Common myeloid progenitor, CD34-positive (primary cell): ENCODE results near the gene MTERF4.

Experiments
- CTCF ChIA-PET: fragments of 350-600 bp; sonication (Branson Sonifier 250); formaldehyde crosslinking; loops from one replicate; lab custom pipeline; 2021; ENCODE audit warnings: antibody characterized with exemption; lab: Charles Lee
- POLR2A ChIA-PET: fragments of 350-600 bp; sonication (Branson Sonifier 250); formaldehyde crosslinking; loops from one replicate; lab custom pipeline; 2021; ENCODE audit warnings: antibody characterized with exemption; lab: Charles Lee
- DNase-seq, 3 donors: peaks; one replicate each; pipeline versions ENCODE4 v3.0.0 to v3.0.0-alpha.2; 2013
- H3K27ac ChIP-seq, 2 experiments: 1 replicate in 1 of 2; 2 replicates in 1 of 2; pipeline ENCODE4 v1.7.0; 2013; ENCODE audit warnings: inconsistent platforms in 2 of 2, low read length in 2 of 2, mild to moderate bottlenecking in 2 of 2, low read depth in 1 of 2, moderate library complexity in 1 of 2; ENCODE audit not compliant: severe bottlenecking in 2 of 2, insufficient read depth in 1 of 2, poor library complexity in 1 of 2
- H3K27me3 ChIP-seq, 5 experiments: replicated peaks in 2 of 5; 1 replicate in 3 of 5; 2 replicates in 2 of 5; pipeline versions ENCODE4 v1.6.1 to v1.7.0; 2013; ENCODE audit warnings: low read length in 4 of 5, mild to moderate bottlenecking in 2 of 5, moderate library complexity in 2 of 5, inconsistent platforms in 1 of 5; ENCODE audit not compliant: insufficient read depth in 5 of 5, control insufficient read depth in 4 of 5
- H3K36me3 ChIP-seq, 4 experiments: 1 replicate in 2 of 4; 2 replicates in 2 of 4; pipeline versions ENCODE4 v1.6.1 to v1.7.0; 2013; ENCODE audit warnings: low read length in 3 of 4, control low read depth in 1 of 4, mild to moderate bottlenecking in 1 of 4; ENCODE audit not compliant: control insufficient read depth in 4 of 4, insufficient read depth in 4 of 4
- H3K4me1 ChIP-seq, 4 experiments: 1 replicate in 3 of 4; 2 replicates in 1 of 4; pipeline versions ENCODE4 v1.6.1 to v1.7.1; 2013; ENCODE audit warnings: low read length in 3 of 4, mild to moderate bottlenecking in 3 of 4, control low read depth in 1 of 4, inconsistent platforms in 1 of 4, moderate library complexity in 1 of 4; ENCODE audit not compliant: control insufficient read depth in 4 of 4, insufficient read depth in 4 of 4; ENCODE audit errors: control extremely low read depth in 1 of 4
- H3K4me3 ChIP-seq, 7 experiments: 1 replicate in 4 of 7; 2 replicates in 3 of 7; pipeline versions ENCODE4 v1.5.1 to v1.7.0; 2013; ENCODE audit warnings: mild to moderate bottlenecking in 7 of 7, low read length in 6 of 7, moderate library complexity in 6 of 7, inconsistent platforms in 2 of 7, low read depth in 2 of 7, control low read depth in 1 of 7; ENCODE audit not compliant: insufficient read depth in 4 of 7, control insufficient read depth in 1 of 7; ENCODE audit errors: extremely low read depth in 1 of 7
- H3K9me3 ChIP-seq, 5 experiments: 1 replicate in 4 of 5; 2 replicates in 1 of 5; pipeline versions ENCODE4 v1.6.1 to v1.7.1; 2013; ENCODE audit warnings: low read length in 4 of 5, mild to moderate bottlenecking in 2 of 5, inconsistent platforms in 1 of 5, low read depth in 1 of 5, moderate library complexity in 1 of 5; ENCODE audit not compliant: control insufficient read depth in 4 of 5, insufficient read depth in 2 of 5; ENCODE audit errors: control extremely low read depth in 1 of 5
- WGBS: methylation state at CpG from one replicate; pipeline ENCODE4 v1.1.5; 2013; ENCODE audit not compliant: insufficient coverage; 5-methylcytosine and 5-hydroxymethylcytosine counted together

MTERF4 gene

GRCh38 chr2:241082341-241083090 lies 19.6 kb downstream of the MTERF4 start:
- peaks cover 0 to 6% (median 0%) of the 10 kb centered on the region in 5 experiments for H3K9me3 ChIP-seq
- 91% methylated on average over 12 of the region's 14 CpGs for WGBS
- no peaks in the 10 kb centered on the region for H3K4me1 ChIP-seq
- H3K27me3 ChIP-seq, result no peaks in the 10 kb centered on the region
- CTCF ChIA-PET, result interaction anchor here (1.1 kb wide), 1 partner anchor 99 kb away, joined by 3 read pairs; no protein-coding TSS in a partner anchor
- POLR2A ChIA-PET, result no interaction called here
- no peak overlapping the region for H3K27ac ChIP-seq
- no peak for DNase-seq
- peaks cover 6 to 25% (median 11%) of the 10 kb centered on the region in 4 experiments for H3K36me3 ChIP-seq
- no peak overlapping the region for H3K4me3 ChIP-seq

DNA sequence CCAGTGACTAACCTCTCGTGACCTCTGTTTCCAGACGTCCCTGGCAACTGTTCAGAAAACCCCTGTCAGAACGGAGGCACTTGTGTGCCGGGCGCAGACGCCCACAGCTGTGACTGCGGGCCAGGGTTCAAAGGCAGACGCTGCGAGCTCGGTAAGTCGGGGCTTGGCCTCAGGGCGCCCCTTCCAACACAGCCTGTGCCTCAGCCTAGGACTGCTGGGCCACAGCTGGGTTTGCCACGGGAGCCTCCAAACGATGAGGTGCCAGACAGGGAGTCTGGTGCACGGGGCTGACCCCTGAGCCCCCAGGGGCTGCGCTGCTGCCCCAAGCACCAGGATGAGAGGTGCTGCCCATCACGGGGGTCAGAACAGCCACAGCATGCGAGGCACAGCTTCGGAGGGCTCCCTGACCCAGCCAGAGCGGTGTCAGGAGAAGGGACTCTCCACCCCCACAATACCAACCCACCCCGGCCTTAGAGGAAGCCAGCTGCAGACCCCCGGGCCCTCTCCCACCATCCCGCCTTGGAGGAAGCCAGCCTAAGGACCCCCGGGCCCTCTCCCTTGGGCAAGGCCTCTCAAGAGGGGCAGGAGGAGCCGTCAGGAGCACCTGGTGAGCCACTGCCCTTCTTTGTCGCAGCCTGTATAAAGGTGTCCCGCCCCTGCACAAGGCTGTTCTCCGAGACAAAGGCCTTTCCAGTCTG lies 20.3 kb downstream of the MTERF4 start:
- ChIA-PET POLR2A (no interaction called here), CTCF (interaction anchor here (1.1 kb wide), 1 partner anchor 98 kb away, joined by 3 read pairs; no protein-coding TSS in a partner anchor)
- 95% methylated on average over 22 of the region's 28 CpGs for WGBS
- Histone ChIP-seq H3K4me1 (no peaks in the 10 kb centered on the region), H3K36me3 (peaks cover 4 to 18% (median 7%) of the 10 kb centered on the region in 4 experiments), H3K9me3 (peaks cover 0 to 6% (median 0%) of the 10 kb centered on the region in 5 experiments), H3K27ac (no peak overlapping the region), H3K4me3 (no peak overlapping the region), H3K27me3 (no peaks in the 10 kb centered on the region)
- no peak for DNase-seq

GRCh38 chr2:241081190-241081642 lies 20.9 kb downstream of the MTERF4 start:
- Histone ChIP-seq H3K4me1 (no peaks in the 10 kb centered on the region), H3K9me3 (peaks cover 0 to 6% (median 0%) of the 10 kb centered on the region in 5 experiments), H3K27me3 (no peaks in the 10 kb centered on the region), H3K4me3 (no peak overlapping the region), H3K36me3 (peaks cover under 1 to 12% (median 3%) of the 10 kb centered on the region in 4 experiments), H3K27ac (no peak overlapping the region)
- DNase-seq, result no peak
- ChIA-PET POLR2A (interaction anchor here (1.0 kb wide), 1 partner anchor 133 kb away, joined by 3 read pairs; no protein-coding TSS in a partner anchor), CTCF (no interaction called here)
- 86% methylated on average over 9 of the region's 9 CpGs for WGBS

DNA sequence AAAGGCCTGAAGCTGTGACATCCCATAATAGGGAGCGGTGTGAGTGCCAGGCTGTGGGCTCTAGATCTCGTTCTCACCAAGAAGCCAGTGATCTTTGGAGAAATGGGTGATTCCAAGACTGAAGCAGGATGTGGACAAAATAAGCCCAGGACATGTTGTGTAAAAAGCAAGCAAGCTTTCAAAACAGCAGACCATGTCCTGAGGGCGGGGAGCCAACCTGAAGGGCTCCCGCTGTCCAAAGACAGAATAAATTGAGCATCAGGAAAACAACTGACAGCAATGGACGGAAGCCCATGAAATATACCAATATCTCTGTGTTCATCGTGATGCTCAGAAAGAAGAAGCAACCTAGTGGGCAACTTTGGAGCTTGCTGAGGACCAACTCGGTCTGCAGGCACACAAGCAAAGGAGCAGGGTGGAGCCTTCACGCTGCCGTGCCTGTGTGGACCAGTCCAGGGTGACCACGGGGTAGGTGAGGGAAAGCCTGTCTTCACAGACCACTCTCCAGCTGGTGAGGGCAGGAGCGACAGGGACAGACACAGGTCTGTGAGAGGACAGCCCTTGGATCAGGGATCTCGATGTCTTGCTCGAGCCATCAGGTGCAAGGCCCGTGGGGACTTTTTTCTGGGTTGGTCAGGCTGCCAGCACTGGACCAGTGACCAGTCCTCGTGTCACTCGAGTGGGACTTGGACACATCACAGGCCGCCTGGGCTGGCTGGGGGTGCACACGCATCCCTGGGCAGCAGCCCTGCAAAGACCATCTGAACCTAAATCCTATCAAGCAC lies 21.5 kb downstream of the MTERF4 start:
- no peak for DNase-seq
- H3K27ac ChIP-seq, result no peak overlapping the region
- 94% methylated on average over 17 of the region's 18 CpGs for WGBS
- ChIA-PET CTCF (no interaction called here), POLR2A (interaction anchor here (1.0 kb wide), 1 partner anchor 133 kb away, joined by 3 read pairs; no protein-coding TSS in a partner anchor)
- peaks cover 0 to 6% (median 0%) of the 10 kb centered on the region in 5 experiments for H3K9me3 ChIP-seq
- no peaks in the 10 kb centered on the region for H3K4me1 ChIP-seq
- no peaks in the 10 kb centered on the region for H3K27me3 ChIP-seq
- no peak overlapping the region for H3K4me3 ChIP-seq
- H3K36me3 ChIP-seq, result peaks cover 0 to 13% (median 2%) of the 10 kb centered on the region in 4 experiments

DNA sequence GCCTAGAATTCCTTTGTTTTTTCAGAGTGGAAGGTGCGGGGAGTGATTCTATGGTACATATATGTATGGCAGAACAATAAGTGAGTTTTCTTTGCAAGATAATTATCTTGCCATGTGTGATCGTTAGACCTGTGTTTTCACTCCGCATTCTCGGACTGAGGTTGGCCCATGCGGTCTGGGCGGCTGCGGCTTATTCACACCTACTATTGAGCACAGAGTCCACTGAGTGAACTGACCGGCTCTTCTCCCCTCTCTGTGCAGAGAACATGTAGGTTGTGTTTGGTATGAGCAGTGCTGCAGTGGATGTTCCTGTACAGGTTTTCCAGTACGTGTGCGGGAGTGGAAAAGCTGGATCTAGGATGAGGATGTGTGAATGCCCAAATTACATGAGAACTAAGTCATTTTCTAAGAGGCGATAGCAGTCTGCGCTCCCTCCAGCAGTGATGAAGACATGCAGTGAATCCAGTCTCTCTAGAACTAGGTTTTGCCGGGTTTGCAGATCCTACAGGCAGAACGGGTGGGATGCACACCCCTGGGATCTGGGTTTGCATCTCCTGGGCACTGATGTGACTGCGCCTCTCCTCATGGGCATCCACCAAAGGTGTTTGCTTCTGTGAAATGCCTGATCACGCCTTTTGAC lies 27.1 kb downstream of the MTERF4 start:
- ChIA-PET POLR2A (no interaction called here), CTCF (no interaction called here)
- DNase-seq, result no peak
- no peaks in the 10 kb centered on the region for H3K9me3 ChIP-seq
- no peaks in the 10 kb centered on the region for H3K4me1 ChIP-seq
- no peaks in the 10 kb centered on the region for H3K27me3 ChIP-seq
- H3K27ac ChIP-seq, result no peak overlapping the region
- no peak overlapping the region for H3K4me3 ChIP-seq
- peaks cover 2 to 24% (median 5%) of the 10 kb centered on the region in 4 experiments for H3K36me3 ChIP-seq
- WGBS, result 98% methylated on average over 10 of the region's 16 CpGs

- Histone ChIP-seq H3K27ac (no peak overlapping the region), H3K9me3 (no peaks in the 10 kb centered on the region), H3K4me3 (no peak overlapping the region), H3K27me3 (no peaks in the 10 kb centered on the region), H3K36me3 (peaks cover 2 to 25% (median 5%) of the 10 kb centered on the region in 4 experiments), H3K4me1 (no peaks in the 10 kb centered on the region)
- DNase-seq, result no peak
- ChIA-PET POLR2A (no interaction called here), CTCF (no interaction called here)
- WGBS, result 98% methylated on average over 12 of the region's 16 CpGs
Measured at GRCh38 chr2:241074065-241074818, 27.8 kb downstream of the MTERF4 start.
